PFSK-1 (cell line): ENCODE results near the gene TJP2.

ENCODE experiments used
- FOXP2 ChIP-seq: optimal IDR thresholded peaks from 2 replicates; pipeline ENCODE3; 2011; ENCODE audit warnings: borderline replicate concordance, control low read depth, inconsistent platforms; ENCODE audit not compliant: insufficient read depth; ENCODE audit errors: extremely low read length, extremely low read depth
- POLR2AphosphoS5 ChIP-seq: IDR thresholded peaks from 2 replicates; pipeline ENCODE4 v1.6.1; 2012; ENCODE audit warnings: low read depth, mild to moderate bottlenecking, control low read depth, low read length, moderate library complexity
- REST ChIP-seq, 2 experiments: IDR thresholded peaks; 2 replicates each; pipeline versions ENCODE4 v1.6.1 to v1.8.0; 2011 to 2012; ENCODE audit warnings: low read depth in 2 of 2, low read length in 2 of 2, control low read depth in 1 of 2, inconsistent platforms in 1 of 2, mild to moderate bottlenecking in 1 of 2, moderate library complexity in 1 of 2; ENCODE audit not compliant: insufficient read depth in 1 of 2
- SIN3A ChIP-seq: IDR thresholded peaks from 2 replicates; pipeline ENCODE4 v1.6.1; 2012; ENCODE audit warnings: mild to moderate bottlenecking, low read length, moderate library complexity, borderline replicate concordance; ENCODE audit not compliant: insufficient read depth
- TAF1 ChIP-seq: IDR thresholded peaks from 2 replicates; pipeline ENCODE4 v1.6.1; 2012; ENCODE audit warnings: low read length, control low read depth, borderline replicate concordance; ENCODE audit not compliant: insufficient read depth

The TJP2 gene

GRCh38 chr9:69308206-69308931 is 134.3 kb downstream of the TJP2 start:
- no peak for TF ChIP-seq REST (IDR thresholded peaks at IDR 0.05; ENCODE audit: insufficient read depth in 1 of 2, low read depth in 2 of 2, low read length in 2 of 2)
- TF ChIP-seq FOXP2: no peak

- TF ChIP-seq REST (IDR thresholded peaks at IDR 0.05; ENCODE audit: insufficient read depth in 1 of 2, low read depth in 2 of 2, low read length in 2 of 2) (no peak), SIN3A (no peak), FOXP2 (no peak), POLR2AphosphoS5 (no peak), TAF1 (no peak)
Observed at GRCh38 chr9:69313175-69313574, 139.1 kb downstream of the TJP2 start.

- TF ChIP-seq POLR2AphosphoS5 (no peak), SIN3A (no peak), TAF1 (no peak), FOXP2 (no peak), REST (IDR thresholded peaks at IDR 0.05; ENCODE audit: insufficient read depth in 1 of 2, low read depth in 2 of 2, low read length in 2 of 2) (no peak)
Observed at GRCh38 chr9:69314547-69314946, 140.5 kb downstream of the TJP2 start.

GRCh38 chr9:69317081-69317480 is 143.0 kb downstream of the TJP2 start:
- no peak for TF ChIP-seq POLR2AphosphoS5
- TF ChIP-seq TAF1: no peak
- no peak for TF ChIP-seq SIN3A
- no peak for TF ChIP-seq FOXP2
- TF ChIP-seq REST (IDR thresholded peaks at IDR 0.05; ENCODE audit: insufficient read depth in 1 of 2, low read depth in 2 of 2, low read length in 2 of 2): no peak

- TF ChIP-seq FOXP2 (no peak), TAF1 (no peak)
Observed at GRCh38 chr9:69317894-69318293, 143.8 kb downstream of the TJP2 start.
